ENCODE data around the gene CELSR3.

GRCh38 chr3:48647714-48648113 is 15.0 kb downstream of the CELSR3 start:
- TF ChIP-seq CTCF (IDR thresholded peaks at IDR 0.05), result no peak
- no peak for TF ChIP-seq POLR2AphosphoS5 (IDR thresholded peaks at IDR 0.05)
